ENCODE measurements around the gene ABHD12.
"Not testable (repeated sequence)": the region's sequence is repeated elsewhere in the genome, so short reads cannot be mapped to it uniquely, and the experiment has no call there.

DNA sequence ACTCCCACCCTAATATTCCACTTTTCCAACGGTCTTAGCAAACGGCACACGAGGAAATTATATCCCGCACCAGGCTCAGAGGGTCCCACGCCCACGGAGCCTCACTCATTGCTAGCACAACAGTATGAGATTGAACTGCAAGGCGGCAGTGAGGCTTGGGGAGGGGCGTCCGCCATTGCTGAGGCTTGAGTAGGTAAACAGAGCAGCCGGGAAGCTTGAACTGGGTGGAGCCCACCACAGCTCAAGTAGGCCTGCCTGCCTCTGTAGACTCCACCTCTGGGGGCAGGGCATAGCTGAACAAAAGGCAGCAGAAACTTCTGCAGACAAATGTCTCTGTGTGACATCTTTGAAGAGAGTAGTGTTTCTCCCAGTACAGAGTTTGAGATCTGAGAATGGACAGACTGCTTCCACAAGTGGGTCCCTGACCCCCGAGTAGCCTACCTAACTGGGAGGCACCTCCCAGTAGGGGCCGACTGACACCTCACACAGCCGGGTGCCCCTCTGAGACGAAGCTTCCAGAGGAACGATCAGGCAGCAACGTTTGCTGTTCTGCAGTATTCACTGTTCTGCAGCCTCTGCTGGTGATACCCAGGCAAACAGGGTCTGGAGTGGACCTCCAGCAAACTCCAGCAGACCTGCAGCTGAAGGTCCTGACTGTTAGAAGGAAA, 129.7 kb downstream of the ABHD12 start:
- TF ChIP-seq, protein P1, sequence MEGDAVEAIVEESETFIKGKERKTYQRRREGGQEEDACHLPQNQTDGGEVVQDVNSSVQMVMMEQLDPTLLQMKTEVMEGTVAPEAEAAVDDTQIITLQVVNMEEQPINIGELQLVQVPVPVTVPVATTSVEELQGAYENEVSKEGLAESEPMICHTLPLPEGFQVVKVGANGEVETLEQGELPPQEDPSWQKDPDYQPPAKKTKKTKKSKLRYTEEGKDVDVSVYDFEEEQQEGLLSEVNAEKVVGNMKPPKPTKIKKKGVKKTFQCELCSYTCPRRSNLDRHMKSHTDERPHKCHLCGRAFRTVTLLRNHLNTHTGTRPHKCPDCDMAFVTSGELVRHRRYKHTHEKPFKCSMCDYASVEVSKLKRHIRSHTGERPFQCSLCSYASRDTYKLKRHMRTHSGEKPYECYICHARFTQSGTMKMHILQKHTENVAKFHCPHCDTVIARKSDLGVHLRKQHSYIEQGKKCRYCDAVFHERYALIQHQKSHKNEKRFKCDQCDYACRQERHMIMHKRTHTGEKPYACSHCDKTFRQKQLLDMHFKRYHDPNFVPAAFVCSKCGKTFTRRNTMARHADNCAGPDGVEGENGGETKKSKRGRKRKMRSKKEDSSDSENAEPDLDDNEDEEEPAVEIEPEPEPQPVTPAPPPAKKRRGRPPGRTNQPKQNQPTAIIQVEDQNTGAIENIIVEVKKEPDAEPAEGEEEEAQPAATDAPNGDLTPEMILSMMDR (IDR thresholded peaks at IDR 0.05; ENCODE audit: insufficient read depth, low read length, poor library complexity, severe bottlenecking), result not testable (repeated sequence)
- not testable (repeated sequence) for TF ChIP-seq EZH2phosphoT487 (conservative IDR thresholded peaks at IDR 0.05; ENCODE audit: low read length)

Measured in SU-DHL-6 (cell line).